Measurements from ENCODE around the gene ETNPPL. TPM values are rescaled to one million over a fixed set of nuclear protein-coding genes. Genes with fewer than 3 reads are reported as not detected.

The ETNPPL gene
- 0.75 TPM for total RNA-seq
- long read RNA-seq: 0 reads

DNA sequence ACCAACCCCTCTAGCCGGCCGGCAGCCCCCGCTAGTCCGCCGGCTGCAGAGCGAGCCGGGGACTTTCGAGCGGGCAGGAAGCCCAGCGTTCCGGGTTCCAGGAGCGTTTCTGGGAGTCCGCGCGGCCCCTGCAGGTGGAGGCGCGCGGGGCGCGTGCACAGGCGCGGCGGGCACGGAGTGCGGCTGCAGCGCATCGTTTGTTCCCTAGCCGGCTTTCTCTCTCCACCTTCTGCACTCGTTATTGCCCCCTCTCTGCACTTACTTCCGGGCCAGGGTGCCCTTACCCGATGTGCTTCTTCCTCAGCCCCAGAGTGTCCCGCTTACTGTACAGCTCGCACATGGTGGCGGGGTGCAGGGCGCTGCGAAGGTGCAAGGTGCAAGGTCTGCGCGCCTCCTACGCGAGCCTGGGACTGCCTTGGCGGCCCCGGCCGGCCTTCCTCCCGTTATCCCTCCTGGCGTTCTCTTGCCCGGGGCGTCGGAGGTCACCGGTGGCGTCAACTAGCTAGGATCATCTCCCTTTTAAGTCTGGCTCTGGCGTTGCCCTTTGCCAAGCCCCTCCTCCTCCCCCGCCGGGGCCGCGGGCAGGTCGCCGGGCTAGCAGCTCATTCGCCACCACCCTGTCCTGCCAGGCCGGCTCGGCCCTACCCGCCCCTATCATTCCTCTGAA is at the start of gene ETNPPL:
Gene ETNPPL (minus strand): TSS at position 495 of the 667 bp plus-strand sequence. CDS start 155 bp downstream, at position 340.
- intact Hi-C loops (cut with DNase I): no loop called here
- no peak for DNase-seq (ENCODE audit: low spot score)

DNA sequence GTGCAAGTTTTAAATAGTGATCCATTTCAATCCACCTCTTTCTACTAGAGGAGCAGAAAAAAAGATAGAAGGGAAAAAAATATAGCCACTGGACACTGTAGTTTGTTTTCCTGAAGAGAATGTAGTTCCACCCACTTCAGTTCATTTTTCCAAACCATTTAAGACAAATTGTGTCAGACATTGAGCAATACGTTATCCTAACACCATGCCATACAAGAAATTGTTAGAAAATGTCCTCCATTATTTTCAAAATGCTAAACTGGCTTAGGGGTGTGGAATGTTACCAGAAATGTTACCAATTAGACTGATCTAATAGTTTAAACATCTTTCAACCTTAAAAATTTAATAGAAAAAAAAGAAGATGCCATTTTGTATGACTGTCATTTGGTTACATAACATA is 48.6 kb upstream of the ETNPPL start:
- intact Hi-C loops (cut with DNase I): no loop called here
- DNase-seq (ENCODE audit: low spot score): no peak

DNA sequence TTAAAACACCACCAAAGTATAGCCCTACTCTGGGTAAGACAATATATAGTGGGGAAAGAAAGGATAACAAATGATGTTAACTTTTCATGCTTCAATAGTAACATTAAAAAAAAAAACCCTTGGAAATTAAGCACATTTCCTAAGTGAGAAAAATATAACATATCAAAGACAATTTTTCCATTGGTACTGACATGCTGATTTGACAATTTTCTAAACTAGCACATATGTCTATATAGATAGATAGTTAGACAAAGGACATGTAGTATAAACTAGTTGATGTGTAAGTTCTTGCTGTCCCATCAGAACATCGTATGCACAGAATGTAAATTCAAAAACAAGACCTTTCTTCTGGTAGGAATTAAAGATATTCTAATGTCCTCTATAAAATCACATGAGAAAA is 47.2 kb upstream of the ETNPPL start:
- intact Hi-C loops (cut with DNase I): no loop called here
- no peak for DNase-seq (ENCODE audit: low spot score)

DNA sequence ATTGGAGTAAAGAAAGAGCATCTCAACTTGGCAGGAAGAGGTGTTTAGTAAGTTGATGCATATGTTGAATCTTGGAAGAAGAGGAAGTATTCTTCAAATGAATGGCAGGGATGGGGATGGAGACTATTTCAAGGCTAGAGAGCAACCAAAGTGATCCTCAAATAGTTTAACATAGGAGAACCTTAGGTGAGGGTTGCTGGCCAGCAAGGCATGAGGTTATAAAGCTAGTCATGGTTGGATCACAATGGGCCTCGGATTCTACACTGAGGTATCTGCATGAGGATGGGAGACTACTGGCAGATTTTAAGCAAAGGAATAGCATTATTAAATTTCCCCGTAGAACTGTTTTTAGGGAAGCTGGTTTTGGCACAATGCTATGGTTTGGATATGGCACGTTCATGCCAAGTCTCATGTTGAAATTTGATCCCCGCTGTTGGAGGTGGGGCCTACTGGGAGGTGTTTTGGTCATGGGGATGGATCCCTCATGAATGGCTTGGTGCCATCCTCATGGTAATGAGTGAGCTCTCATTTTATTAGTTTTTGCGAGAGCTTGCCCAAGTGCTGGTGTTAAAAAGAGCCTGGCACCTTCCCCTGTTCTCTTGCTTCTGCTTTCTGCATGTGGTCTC is 41.9 kb upstream of the ETNPPL start:
- intact Hi-C loops (cut with DNase I): no loop called here
- DNase-seq (ENCODE audit: low spot score): no peak

DNA sequence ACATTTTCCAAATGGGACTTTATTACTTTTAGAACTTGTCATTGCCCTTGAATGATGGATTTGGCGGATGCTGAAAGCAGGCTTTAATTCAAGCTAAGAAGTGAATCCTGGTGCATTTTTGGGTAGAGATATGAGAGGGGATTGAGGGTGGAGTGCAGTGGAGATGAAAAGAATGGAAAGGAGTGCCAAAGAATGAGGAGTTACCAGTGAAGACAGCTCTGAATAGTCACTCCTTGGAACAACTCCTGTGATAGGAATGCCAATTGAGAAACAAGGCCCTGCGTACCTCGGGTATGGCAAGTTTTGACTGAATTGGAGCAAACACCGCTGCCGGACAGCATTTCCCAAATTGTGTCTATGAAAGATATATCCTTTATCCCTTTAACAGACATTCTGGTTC is 36.5 kb upstream of the ETNPPL start:
- intact Hi-C loops (cut with DNase I): no loop called here
- DNase-seq (ENCODE audit: low spot score): no peak

DNA sequence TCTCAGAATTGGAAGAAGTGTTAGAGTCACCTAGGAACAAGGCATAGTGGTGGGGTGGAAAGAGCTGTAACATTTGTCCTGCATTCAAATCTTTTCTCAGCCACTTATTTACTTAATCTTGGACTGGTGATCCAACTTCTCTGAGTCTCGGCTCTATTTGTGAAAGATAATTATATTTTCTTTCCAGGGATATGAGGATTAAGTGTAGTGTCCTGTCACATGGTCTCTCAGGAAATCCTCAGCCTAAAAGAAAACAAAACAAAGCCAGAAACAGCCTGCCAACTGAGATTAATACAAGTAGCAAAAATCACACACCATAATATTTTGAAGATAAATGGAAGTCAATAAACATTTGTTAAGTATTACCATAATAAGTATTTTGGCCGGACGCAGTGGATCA is 33.3 kb upstream of the ETNPPL start:
- intact Hi-C loops (cut with DNase I): no loop called here
- DNase-seq (ENCODE audit: low spot score): no peak

DNA sequence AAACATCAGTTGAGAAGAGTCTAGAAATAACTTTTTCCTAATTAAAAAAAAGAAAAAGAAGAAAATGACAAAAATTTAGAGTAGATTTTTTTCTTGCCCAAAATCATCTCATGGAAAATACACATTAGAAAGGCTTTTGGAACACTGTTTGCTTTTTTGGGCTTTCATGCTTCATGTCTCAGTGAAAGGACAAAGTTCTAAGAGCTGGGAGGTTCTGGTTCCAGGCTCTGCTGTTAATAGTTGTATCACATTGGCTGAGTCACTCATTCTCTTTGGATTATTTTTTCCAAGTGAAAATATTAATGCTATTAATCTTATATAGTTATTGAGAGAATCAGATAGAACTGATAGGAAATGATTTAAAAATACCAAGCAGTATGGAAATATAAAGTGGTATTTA is 32.9 kb upstream of the ETNPPL start:
- intact Hi-C loops (cut with DNase I): no loop called here
- no peak for DNase-seq (ENCODE audit: low spot score)

DNA sequence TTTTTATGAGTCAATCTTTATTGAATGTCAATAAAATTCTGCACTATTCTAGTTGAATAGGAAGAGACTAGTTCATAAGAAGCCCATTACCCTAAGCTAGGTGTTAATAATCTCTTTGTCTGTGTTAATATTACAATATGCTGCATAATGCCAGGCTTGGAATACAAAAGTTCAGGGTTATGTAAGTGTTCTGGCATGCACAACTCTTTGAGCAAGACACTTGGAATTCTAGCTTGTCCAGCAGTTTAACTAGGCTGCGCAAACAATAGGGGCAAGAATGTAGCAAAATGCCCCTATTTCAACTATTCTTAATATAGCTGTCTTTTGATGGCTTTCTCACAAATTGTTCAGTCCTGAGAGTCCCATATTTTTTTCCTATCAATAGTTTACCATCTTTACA is 31.3 kb upstream of the ETNPPL start:
- no peak for DNase-seq (ENCODE audit: low spot score)
- intact Hi-C loops (cut with DNase I): no loop called here

DNA sequence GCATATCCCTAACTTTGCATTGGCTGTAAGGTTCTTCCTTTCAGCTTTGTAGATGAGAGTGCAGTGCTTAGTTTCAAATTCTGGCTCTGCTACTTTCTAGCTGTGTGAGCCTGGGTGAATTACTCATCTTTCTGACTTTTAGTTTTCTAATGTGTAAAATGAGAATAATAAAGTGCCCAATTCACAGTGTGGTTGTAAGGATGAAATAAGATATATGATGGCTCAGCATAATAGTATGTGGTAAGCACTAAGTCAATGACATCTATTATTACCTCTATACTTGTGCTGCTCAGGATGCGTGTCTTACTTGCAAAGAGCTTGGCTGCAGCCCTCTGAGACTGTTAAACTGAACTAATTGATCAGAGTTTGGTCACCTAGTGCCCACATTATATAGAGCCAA is 30.6 kb upstream of the ETNPPL start:
- intact Hi-C loops (cut with DNase I): no loop called here

DNA sequence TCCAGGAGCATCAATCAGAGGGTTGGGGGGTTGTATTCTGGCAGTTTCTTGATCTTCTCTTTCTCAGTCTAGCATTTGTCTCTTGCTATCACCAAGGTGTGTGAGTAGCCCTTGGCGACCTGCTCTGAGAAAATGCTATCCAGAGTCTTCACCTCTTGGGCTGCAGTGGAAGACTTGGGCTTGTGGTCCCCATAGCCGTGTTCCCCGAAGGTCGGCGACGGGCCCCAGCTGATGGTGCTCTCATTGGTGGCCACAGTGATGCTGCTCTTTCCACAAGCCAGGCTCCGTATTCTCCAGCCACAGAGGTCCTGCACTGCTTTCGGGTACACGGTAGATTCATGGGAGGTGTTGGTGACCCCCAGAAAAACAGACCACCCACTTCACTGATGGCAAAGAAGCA is 25.9 kb upstream of the ETNPPL start:
- no peak for DNase-seq (ENCODE audit: low spot score)
- intact Hi-C loops (cut with DNase I): no loop called here

More for the DNA sequence above, 30.6 kb upstream of the ETNPPL start:
- DNase-seq (ENCODE audit: low spot score): no peak

DNA sequence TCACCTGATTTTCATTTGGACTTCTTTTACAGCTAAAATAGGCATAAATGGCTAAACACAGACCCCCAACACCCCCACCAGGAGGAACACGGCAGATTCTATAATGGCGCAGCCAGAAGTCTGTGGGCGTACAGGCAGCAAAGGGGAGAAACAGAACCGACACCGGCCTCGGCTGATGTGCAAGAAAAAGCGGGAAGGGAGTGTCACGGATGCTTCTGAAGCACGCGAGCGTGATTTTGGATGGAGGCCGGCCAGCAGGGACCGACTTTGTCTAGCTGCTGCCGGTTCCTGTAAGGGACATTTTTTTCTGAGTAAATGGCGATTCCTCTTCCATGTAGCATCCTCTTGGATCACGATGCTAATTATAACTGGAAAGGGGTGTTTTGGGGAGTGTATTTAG is 24.9 kb upstream of the ETNPPL start:
- intact Hi-C loops (cut with DNase I): no loop called here
- no peak for DNase-seq (ENCODE audit: low spot score)

DNA sequence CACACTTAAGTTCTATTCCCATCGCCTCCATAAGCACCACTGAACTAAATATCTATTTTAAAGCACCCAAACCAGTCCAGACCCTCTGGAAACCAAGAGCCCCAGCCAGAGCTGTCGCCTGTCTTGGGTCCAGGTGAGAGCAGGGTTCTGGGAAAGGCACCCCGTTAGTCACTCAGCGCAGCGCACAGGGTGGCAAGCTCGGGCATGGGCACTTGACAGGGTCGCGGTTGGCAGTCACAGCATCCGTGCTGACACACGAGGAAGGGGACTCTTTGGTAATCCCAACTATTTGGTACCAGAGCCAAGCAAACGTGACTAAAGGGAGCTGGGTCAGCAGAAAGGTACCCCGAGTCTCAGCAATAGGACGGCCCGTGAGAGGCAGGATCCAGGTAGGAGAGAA is 24.3 kb upstream of the ETNPPL start:
- intact Hi-C loops (cut with DNase I): no loop called here
- no peak for DNase-seq (ENCODE audit: low spot score)

DNA sequence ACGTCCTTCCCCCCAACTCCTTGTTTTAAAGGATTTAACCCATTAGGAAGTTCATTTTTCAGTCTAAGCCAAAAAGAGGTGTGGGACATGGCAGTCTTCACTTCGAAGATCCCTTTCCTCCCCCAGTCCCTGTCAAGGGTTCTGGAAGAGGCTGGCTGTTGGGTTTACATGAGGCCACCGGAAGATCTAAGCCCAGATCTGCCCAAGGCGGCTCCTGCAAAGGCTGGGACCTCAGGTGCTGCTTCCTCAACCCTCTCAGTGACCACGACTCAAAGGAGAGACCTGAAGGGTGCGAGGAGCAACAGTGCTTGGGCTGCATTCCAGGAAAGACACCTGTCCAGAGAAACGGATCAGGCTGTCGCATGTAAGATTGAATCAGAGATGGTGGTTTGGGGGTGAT is 23.5 kb upstream of the ETNPPL start:
- intact Hi-C loops (cut with DNase I): no loop called here

DNA sequence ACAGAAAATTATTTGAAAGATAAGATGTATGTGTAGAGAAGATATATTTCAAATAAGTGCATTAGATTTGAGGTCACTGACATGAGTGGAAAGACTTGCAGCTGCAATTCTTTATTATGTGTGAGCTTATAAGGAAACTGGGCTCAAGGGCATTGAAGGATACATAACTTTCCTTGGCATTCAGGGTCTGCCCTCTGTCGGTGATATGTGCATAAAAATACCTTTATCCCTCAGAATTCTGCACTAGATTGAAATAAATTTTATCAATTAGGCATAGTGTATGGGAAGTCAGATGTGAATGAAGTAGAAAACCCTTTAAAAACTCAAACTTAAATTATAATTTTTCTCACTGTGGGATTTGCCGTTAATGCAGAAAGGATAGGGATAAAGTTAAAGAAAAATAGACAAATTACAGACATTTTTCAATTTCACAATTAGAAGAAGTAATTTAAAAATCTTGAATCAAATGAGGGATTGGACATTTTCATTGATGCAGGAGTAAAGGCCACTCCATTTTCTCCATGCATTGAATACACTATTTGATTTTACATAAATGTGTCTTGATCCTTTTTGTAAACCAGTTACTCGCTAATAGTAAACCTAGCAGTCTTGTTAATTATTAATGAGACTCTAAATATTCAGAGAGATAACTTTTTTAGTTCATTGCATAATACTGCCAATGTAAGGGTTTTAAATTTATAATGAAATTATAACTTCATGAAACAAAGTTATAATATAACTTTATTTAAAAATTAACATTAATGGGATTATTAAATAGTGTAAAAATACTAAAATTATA is 21.0 kb upstream of the ETNPPL start:
- intact Hi-C loops (cut with DNase I): no loop called here

More for the DNA sequence above, 23.5 kb upstream of the ETNPPL start:
- DNase-seq (ENCODE audit: low spot score): no peak

DNA sequence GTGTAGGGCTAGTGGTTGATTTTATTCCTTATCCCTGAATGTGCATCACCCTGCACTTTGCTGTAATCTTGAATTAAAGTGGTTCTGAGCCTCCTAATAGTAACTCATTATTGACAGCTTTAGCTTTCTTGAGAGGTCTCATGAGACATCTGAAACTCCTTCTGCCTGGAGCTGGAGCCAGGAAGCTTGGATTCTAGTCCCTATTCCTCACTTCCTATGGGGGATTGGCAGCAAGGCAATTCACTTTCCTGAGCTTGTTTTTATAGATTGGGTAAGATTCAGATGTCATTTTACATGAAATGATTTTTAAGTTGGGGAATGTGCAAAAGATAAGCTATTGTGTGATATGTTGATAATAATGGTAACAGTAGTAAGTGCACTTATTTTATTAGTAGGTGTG is 17.1 kb upstream of the ETNPPL start:
- intact Hi-C loops (cut with DNase I): no loop called here
- no peak for DNase-seq (ENCODE audit: low spot score)

More for the DNA sequence above, 21.0 kb upstream of the ETNPPL start:
- DNase-seq (ENCODE audit: low spot score): no peak

DNA sequence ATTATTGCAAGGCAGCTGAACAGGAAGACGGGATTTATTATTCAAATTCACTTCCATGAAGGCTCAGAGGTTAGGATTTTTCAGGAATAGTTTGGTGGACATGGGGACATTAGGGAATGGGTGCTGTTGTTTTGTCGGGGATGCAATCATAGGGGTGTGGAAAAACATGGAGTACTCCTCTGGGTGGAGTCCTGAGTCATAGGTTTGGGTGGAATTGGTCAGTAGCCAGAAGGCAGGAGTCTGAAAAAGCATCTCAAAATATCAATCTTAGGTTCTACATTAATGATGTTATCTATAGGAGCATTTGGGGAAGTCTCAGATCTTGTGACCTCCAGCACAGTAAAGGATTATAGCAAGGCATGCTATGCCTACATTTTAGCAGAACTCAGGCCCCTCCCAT is 14.5 kb upstream of the ETNPPL start:
- DNase-seq (ENCODE audit: low spot score): no peak
- intact Hi-C loops (cut with DNase I): no loop called here

DNA sequence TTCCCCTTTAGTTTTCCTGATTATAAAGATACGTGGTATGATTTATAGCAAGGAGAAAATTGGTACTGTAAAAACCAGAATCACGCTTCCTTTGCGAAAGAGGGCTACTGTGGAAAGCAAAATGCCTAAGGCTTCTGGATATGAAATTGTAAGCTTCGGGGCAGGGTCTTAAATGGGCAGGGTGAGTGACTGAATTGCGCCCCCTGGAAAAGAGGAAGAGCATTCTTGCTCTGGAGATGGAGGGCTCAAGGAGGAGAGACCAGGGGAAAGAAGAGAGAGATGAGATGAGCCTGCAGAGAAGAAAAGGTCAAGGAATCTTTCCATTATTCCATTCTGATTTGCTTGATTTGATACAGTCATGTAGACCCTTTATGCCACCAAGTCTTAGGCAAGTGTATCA is 13.1 kb upstream of the ETNPPL start:
- intact Hi-C loops (cut with DNase I): loop anchor here (1.0 kb wide), 1 partner anchor 54 kb away; no protein-coding TSS in a partner anchor
- DNase-seq (ENCODE audit: low spot score): no peak

DNA sequence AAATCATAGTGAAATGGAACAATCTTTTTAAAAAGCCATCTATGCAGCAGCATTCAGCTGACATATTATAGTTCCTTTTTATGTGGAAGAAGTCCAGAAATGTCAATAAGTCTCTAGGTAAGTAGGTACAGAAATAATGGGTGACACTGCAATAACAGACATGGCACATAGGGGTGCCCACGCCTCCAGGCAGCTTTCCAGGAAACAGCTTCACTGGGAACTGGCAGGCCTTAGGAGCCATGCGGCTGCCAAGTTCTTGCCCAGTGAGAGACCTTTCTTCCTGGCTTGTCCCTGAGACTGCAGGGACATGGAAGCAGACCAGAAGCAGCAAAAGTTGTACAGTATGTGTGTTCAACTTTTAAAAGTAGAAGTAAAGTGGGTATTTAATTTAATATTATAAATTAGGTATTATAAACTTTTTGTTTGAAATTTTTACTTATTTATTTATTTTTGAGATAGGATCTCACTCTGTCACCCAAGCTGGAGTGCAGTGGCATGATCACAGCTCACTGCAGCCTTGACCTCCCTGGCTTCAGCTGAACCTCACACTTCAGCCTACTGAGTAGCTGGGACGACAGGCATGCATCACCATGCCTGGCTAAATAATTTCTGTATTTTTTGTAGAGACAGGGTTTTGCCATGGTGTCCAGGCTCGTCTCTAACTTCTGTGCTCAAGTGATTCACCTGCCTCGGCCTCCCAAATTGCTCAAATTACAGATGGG is 12.1 kb upstream of the ETNPPL start:
- DNase-seq (ENCODE audit: low spot score): peak; percentile 82
- intact Hi-C loops (cut with DNase I): loop anchor here (1.0 kb wide), 1 partner anchor 55 kb away; no protein-coding TSS in a partner anchor

DNA sequence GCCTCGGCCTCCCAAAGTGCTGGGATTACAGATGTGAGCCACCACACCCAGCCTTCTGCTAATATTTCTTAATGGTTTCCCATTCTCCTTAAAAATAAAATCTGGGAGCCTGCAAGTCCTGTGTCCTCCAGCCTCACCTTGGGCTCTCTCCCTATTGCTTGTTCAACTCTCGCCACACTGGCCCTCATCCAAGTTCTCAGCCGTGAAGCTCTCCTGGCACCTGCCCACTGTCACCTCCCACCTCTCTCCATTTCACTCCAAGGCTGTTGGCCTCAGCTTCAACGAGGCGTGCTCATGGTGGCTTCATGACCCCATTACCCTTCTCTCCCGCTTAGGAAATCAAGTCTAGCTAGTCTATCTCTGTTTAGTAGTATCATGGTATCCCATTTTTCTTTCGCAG is 9.5 kb upstream of the ETNPPL start:
- DNase-seq (ENCODE audit: low spot score): no peak

DNA sequence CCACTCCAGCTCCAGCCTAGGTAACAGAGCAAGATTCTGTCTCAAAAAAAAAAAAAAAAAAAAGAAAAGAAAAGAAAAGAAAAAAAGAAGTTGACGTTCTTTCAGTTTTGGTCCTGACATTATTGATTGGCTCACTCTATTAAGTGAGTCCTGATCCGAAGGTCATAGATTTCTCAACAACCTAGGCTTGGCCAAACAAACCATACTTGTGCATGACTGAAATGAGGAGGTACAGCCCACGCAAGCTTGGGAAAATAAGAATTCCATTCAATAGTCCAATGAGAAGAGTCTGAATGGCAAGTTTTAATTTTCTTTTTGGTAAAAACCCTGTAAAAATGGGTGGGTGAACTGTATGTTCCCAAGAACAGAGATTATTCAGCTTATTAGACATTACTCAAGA is 3.2 kb upstream of the ETNPPL start:
- no peak for DNase-seq (ENCODE audit: low spot score)
- intact Hi-C loops (cut with DNase I): no loop called here

More for the DNA sequence above, 9.5 kb upstream of the ETNPPL start:
- intact Hi-C loops (cut with DNase I): no loop called here
